B cell (primary cell): ENCODE results near the gene VWA3A. TPM values are rescaled to one million over a fixed set of nuclear protein-coding genes. Genes with fewer than 3 reads are reported as not detected.

Source experiments
- ATAC-seq: fragments of 200-7000 bp; cut with Tn5 transposase; one replicate; pipeline ENCODE4 v1.10.0; 2021; ENCODE audit warnings: low read depth, mild to moderate bottlenecking, moderate number of reproducible peaks, moderate library complexity
- CTCF ChIA-PET: fragments of 350-600 bp; sonication (Branson Sonifier 250); formaldehyde crosslinking; loops from one replicate; lab custom pipeline; 2021; ENCODE audit warnings: antibody characterized with exemption, inconsistent platforms; lab: Charles Lee
- POLR2A ChIA-PET: fragments of 350-600 bp; sonication (Branson Sonifier 250); formaldehyde crosslinking; loops from one replicate; lab custom pipeline; 2021; ENCODE audit warnings: antibody characterized with exemption; lab: Charles Lee
- DNase-seq: peaks from one replicate; pipeline ENCODE4 v3.0.0; 2013
- H2AFZ ChIP-seq: 2 replicates; pipeline ENCODE4 v1.6.1; 2012; ENCODE audit warnings: mild to moderate bottlenecking, low read depth, low read length; ENCODE audit not compliant: insufficient read depth, poor library complexity, severe bottlenecking
- H3K27ac ChIP-seq, 2 donors: 1 replicate in 1 of 2; 2 replicates in 1 of 2; pipeline ENCODE4 v1.5.1; 2012 to 2013; ENCODE audit warnings: low read length in 2 of 2, mild to moderate bottlenecking in 2 of 2, moderate library complexity in 1 of 2
- H3K27me3 ChIP-seq, 4 experiments: fragments of 200-600 bp in 1 of 4; sonication (generic) in 1 of 4; replicated peaks in 1 of 4; 1 replicate in 2 of 4; 2 replicates in 2 of 4; pipeline versions ENCODE4 v1.6.1 to v1.7.0; 2013 to 2016; ENCODE audit warnings: low read length in 3 of 4, mild to moderate bottlenecking in 2 of 4, mixed read lengths in 1 of 4, moderate library complexity in 1 of 4; ENCODE audit not compliant: insufficient read depth in 4 of 4, control insufficient read depth in 3 of 4; ENCODE audit errors: control extremely low read depth in 1 of 4
- H3K36me3 ChIP-seq, 2 experiments: replicated peaks in 1 of 2; 1 replicate in 1 of 2; 2 replicates in 1 of 2; pipeline versions ENCODE4 v1.6.1 to v1.7.1; 2013; ENCODE audit warnings: low read length in 1 of 2; ENCODE audit not compliant: insufficient read depth in 2 of 2, control insufficient read depth in 1 of 2; ENCODE audit errors: control extremely low read depth in 1 of 2, extremely low read depth in 1 of 2
- H3K4me1 ChIP-seq, 2 donors: fragments of 200-600 bp in 1 of 2; sonication (generic) in 1 of 2; 1 replicate in 1 of 2; 2 replicates in 1 of 2; pipeline versions ENCODE4 v1.5.1 to v1.6.1; 2013 to 2017; ENCODE audit warnings: low read length in 2 of 2; ENCODE audit not compliant: control insufficient read depth in 2 of 2, insufficient read depth in 2 of 2
- H3K4me2 ChIP-seq: replicated peaks from 2 replicates; pipeline ENCODE3; 2012; ENCODE audit warnings: mild to moderate bottlenecking, low read depth, low read length; ENCODE audit not compliant: poor library complexity, severe bottlenecking
- H3K4me3 ChIP-seq, 5 experiments: fragments of 200-600 bp in 1 of 5; sonication (generic) in 1 of 5; 1 replicate in 3 of 5; 2 replicates in 2 of 5; pipeline versions ENCODE4 v1.5.1 to v1.7.0; 2011 to 2016; ENCODE audit warnings: low read length in 4 of 5, mild to moderate bottlenecking in 4 of 5, low read depth in 2 of 5, control low read depth in 1 of 5, moderate library complexity in 1 of 5; ENCODE audit not compliant: insufficient read depth in 1 of 5; ENCODE audit errors: control extremely low read depth in 1 of 5, extremely low read depth in 1 of 5
- H3K79me2 ChIP-seq: fragments of 200-600 bp; sonication (generic); one replicate; pipeline ENCODE4 v1.6.0; 2016; ENCODE audit warnings: low read length; ENCODE audit not compliant: control insufficient read depth, insufficient read depth
- H3K9ac ChIP-seq: fragments of 200-600 bp; sonication (generic); 2 replicates; pipeline ENCODE4 v1.6.1; 2017; ENCODE audit warnings: mild to moderate bottlenecking, low read length, moderate library complexity
- H3K9me3 ChIP-seq, 3 donors: one replicate each; pipeline versions ENCODE4 v1.6.1 to v1.7.1; 2013; ENCODE audit warnings: low read length in 2 of 3; ENCODE audit not compliant: control insufficient read depth in 2 of 3, insufficient read depth in 1 of 3; ENCODE audit errors: control extremely low read depth in 1 of 3
- H4K20me1 ChIP-seq: 2 replicates; pipeline ENCODE4 v1.6.0; 2012; ENCODE audit warnings: mild to moderate bottlenecking, low read length; ENCODE audit not compliant: insufficient read depth, control insufficient read depth, poor library complexity, severe bottlenecking
- H3K27ac Mint-ChIP-seq: one replicate; pipeline ENCODE4 v1.8.0; 2021; ENCODE audit warnings: mixed read lengths
- H3K27me3 Mint-ChIP-seq: one replicate; pipeline ENCODE4 v1.8.0; 2021; ENCODE audit warnings: mixed read lengths
- H3K4me1 Mint-ChIP-seq: one replicate; pipeline ENCODE4 v1.8.0; 2021; ENCODE audit warnings: mixed read lengths
- H3K4me3 Mint-ChIP-seq: one replicate; pipeline ENCODE4 v1.8.0; 2021; ENCODE audit warnings: mixed read lengths
- H3K9me3 Mint-ChIP-seq: one replicate; pipeline ENCODE4 v1.8.0; 2022; ENCODE audit warnings: mixed read lengths; ENCODE audit not compliant: insufficient read depth
- CTCF ChIP-seq: fragments of 200-600 bp; IDR thresholded peaks from one replicate; pipeline ENCODE4 v1.8.0; 2022; ENCODE audit warnings: antibody characterized with exemption, mild to moderate bottlenecking
- EZH2 ChIP-seq: IDR thresholded peaks from 2 replicates; pipeline ENCODE4 v1.6.1; 2012; ENCODE audit warnings: borderline replicate concordance, low read depth, mild to moderate bottlenecking, moderate library complexity, low read length; ENCODE audit not compliant: insufficient read depth, poor library complexity, severe bottlenecking
- WGBS: methylation state at CpG from one replicate; pipeline ENCODE4 v1.1.5; 2013; ENCODE audit warnings: missing lambda C conversion rate; ENCODE audit not compliant: insufficient coverage; 5-methylcytosine and 5-hydroxymethylcytosine counted together
- intact Hi-C: fragments of 100-400 bp; cut with micrococcal nuclease; formaldehyde crosslinking; loops from one replicate; pipeline ENCODE4 v1.10.0; 2022
- polyA plus RNA-seq: library from polyadenylated mRNA; depleted of rRNA; stranded (reverse); fragments of >200 nt; gene quantifications from 2 replicates; pipeline ENCODE4 v1.2.3, GENCODE V29; 2012
- total RNA-seq, 2 donors: library from RNA; stranded (reverse); fragments of 120-200 nt in 1 of 2; gene quantifications; 1 replicate in 1 of 2; 2 replicates in 1 of 2; pipeline versions ENCODE4 v1.2.3 to v1.2.4, GENCODE V29; 2013 to 2022

Gene VWA3A
- total and polyA plus RNA-seq, 2 donors (not counting 1 experiment from before 2014, with no cell fraction given), result 0.28 to 0.47 TPM

DNA sequence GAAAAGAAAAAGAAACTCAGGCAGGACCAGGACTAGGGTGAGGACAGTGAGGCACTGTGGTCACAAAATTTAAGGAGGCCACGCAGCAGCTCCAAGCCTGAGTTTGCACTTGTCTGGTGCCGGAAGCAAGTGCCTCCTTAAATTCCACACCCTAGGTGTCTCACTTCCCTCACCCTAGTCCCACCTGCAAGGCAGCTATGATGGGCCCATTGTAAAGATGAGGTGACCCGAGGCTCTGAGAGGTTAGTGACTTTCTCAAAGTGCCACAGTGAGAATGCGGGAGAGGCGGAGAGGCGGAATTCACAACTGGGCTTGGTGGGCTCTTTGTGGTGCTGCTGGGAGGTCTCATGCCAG lies 92.3 kb downstream of the VWA3A start:
- H3K4me1 Mint-ChIP-seq, result peaks cover 16% of the 10 kb centered on the region
- Histone ChIP-seq H3K79me2 (no peaks in the 10 kb centered on the region), H4K20me1 (no peaks in the 10 kb centered on the region), H3K36me3 (no peaks in the 10 kb centered on the region), H2AFZ (no peak overlapping the region), H3K4me1 (peaks cover 17 to 18% of the 10 kb centered on the region in 2 donors), H3K9me3 (no peaks in the 10 kb centered on the region), H3K9ac (no peak overlapping the region), H3K27me3 (no peaks in the 10 kb centered on the region), H3K4me2 (no peak overlapping the region), H3K4me3 (no peak overlapping the region), H3K27ac (no peak overlapping the region)
- POLR2A ChIA-PET, result no interaction called here
- no peak for TF ChIP-seq EZH2
- no peak for TF ChIP-seq CTCF
- intact Hi-C loops, result loop anchor here (1.0 kb wide), 1 partner anchor 113 kb away; the partner anchor contains the start of gene POLR3E
- H3K4me3 Mint-ChIP-seq, result no peak overlapping the region
- H3K9me3 Mint-ChIP-seq, result no peaks in the 10 kb centered on the region
- 100% methylated on average over 4 of the region's 6 CpGs for WGBS
- H3K27ac Mint-ChIP-seq, result no peak overlapping the region
- DNase-seq, result no peak
- ATAC-seq, result no peak
- CTCF ChIA-PET, result interaction anchor here (1.0 to 6.7 kb wide), 4 partner anchors 11 to 184 kb away, joined by 3 to 53 read pairs (median 5); partner anchors contain the start of genes PDZD9 and POLR3E
- H3K27me3 Mint-ChIP-seq, result no peaks in the 10 kb centered on the region

GRCh38 chr16:22186517-22186916 lies 94.2 kb downstream of the VWA3A start:
- ChIA-PET CTCF (interaction anchor here (0.6 to 6.7 kb wide), 6 partner anchors 113 to 602 kb away, joined by 3 to 53 read pairs (median 5); partner anchors contain the start of gene POLR3E), POLR2A (interaction anchor here (0.6 kb wide), 1 partner anchor 174 kb away, joined by 4 read pairs; no protein-coding TSS in a partner anchor)
- intact Hi-C loops, result no loop called here
- H3K9me3 Mint-ChIP-seq, result no peaks in the 10 kb centered on the region
- no peak for ATAC-seq
- H3K27ac Mint-ChIP-seq, result peak overlapping the region; percentile 58
- WGBS, result no CpG with 5 or more reads among the region's 3 CpGs
- no peak overlapping the region for H3K9ac ChIP-seq
- H3K9me3 ChIP-seq, result peaks cover 0 to 4% (median 0%) of the 10 kb centered on the region in 3 donors
- H3K4me3 ChIP-seq, result no peak overlapping the region
- no peaks in the 10 kb centered on the region for H3K27me3 Mint-ChIP-seq
- no peak for TF ChIP-seq EZH2
- TF ChIP-seq CTCF, result no peak
- no peaks in the 10 kb centered on the region for H4K20me1 ChIP-seq
- H3K4me2 ChIP-seq, result no peak overlapping the region
- H2AFZ ChIP-seq, result no peak overlapping the region
- DNase-seq, result no peak
- H3K4me3 Mint-ChIP-seq, result no peak overlapping the region
- H3K79me2 ChIP-seq, result no peaks in the 10 kb centered on the region
- H3K27ac ChIP-seq, result no peak overlapping the region
- H3K36me3 ChIP-seq, result no peaks in the 10 kb centered on the region
- H3K27me3 ChIP-seq, result no peaks in the 10 kb centered on the region
- peaks cover 18 to 23% of the 10 kb centered on the region in 2 donors for H3K4me1 ChIP-seq
- peaks cover 24% of the 10 kb centered on the region for H3K4me1 Mint-ChIP-seq
